Measurements from ENCODE around the gene TNFRSF12A. TPM values are rescaled to one million over a fixed set of nuclear protein-coding genes. Genes with fewer than 3 reads are reported as not detected.
A peak's percentile ranks its signal among the peaks of the same experiment; 100 is the strongest.

TNFRSF12A gene
- total and polyA plus RNA-seq, 9 of the 15 experiments (the other 6 are each of a cell fraction or from before 2014, with no cell fraction given), result 0.41 to 61.8 (median 26.5) TPM

DNA sequence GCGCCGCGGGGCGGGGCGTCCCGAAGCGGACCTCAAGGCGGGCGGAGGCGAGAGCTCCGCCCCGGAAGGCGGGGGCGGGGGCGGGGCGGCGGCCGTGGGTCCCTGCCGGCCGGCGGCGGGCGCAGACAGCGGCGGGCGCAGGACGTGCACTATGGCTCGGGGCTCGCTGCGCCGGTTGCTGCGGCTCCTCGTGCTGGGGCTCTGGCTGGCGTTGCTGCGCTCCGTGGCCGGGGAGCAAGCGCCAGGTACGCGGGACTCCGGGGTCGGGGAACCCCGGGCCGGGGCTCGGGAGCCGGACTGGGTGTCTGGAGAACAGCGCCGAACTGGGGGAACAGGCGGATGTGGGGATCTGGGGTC lies at the start of gene TNFRSF12A (continued):
- TF ChIP-seq, protein P1, sequence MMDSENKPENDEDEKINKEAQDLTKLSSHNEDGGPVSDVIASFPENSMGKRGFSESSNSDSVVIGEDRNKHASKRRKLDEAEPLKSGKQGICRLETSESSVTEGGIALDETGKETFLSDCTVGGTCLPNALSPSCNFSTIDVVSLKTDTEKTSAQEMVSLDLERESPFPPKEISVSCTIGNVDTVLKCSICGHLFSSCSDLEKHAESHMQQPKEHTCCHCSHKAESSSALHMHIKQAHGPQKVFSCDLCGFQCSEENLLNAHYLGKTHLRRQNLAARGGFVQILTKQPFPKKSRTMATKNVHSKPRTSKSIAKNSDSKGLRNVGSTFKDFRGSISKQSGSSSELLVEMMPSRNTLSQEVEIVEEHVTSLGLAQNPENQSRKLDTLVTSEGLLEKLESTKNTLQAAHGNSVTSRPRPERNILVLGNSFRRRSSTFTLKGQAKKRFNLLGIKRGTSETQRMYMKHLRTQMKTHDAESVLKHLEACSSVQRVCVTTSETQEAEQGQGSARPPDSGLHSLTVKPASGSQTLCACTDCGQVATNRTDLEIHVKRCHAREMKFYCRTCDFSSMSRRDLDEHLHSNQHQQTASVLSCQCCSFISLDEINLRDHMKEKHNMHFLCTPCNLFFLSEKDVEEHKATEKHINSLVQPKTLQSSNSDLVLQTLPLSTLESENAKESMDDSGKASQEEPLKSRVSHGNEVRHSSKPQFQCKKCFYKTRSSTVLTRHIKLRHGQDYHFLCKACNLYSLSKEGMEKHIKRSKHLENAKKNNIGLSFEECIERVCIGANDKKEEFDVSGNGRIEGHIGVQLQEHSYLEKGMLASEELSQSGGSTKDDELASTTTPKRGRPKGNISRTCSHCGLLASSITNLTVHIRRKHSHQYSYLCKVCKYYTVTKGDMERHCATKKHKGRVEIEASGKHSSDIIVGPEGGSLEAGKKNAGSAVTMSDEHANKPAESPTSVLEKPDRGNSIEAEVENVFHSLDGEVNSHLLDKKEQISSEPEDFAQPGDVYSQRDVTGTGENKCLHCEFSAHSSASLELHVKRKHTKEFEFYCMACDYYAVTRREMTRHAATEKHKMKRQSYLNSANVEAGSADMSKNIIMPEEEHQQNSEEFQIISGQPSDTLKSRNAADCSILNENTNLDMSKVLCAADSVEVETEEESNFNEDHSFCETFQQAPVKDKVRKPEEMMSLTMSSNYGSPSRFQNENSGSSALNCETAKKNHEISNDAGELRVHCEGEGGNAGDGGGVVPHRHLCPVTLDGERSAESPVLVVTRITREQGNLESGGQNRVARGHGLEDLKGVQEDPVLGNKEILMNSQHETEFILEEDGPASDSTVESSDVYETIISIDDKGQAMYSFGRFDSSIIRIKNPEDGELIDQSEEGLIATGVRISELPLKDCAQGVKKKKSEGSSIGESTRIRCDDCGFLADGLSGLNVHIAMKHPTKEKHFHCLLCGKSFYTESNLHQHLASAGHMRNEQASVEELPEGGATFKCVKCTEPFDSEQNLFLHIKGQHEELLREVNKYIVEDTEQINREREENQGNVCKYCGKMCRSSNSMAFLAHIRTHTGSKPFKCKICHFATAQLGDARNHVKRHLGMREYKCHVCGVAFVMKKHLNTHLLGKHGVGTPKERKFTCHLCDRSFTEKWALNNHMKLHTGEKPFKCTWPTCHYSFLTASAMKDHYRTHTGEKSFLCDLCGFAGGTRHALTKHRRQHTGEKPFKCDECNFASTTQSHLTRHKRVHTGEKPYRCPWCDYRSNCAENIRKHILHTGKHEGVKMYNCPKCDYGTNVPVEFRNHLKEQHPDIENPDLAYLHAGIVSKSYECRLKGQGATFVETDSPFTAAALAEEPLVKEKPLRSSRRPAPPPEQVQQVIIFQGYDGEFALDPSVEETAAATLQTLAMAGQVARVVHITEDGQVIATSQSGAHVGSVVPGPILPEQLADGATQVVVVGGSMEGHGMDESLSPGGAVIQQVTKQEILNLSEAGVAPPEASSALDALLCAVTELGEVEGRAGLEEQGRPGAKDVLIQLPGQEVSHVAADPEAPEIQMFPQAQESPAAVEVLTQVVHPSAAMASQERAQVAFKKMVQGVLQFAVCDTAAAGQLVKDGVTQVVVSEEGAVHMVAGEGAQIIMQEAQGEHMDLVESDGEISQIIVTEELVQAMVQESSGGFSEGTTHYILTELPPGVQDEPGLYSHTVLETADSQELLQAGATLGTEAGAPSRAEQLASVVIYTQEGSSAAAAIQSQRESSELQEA (IDR thresholded peaks at IDR 0.05; ENCODE audit: low read depth), result no peak
- TF ChIP-seq NR1H2 (CRISPR knock-in tag; IDR thresholded peaks at IDR 0.05), result no peak
- TF ChIP-seq MTA2 (IDR thresholded peaks at IDR 0.05; ENCODE audit: low read depth), result no peak
- TF ChIP-seq MBD2 (IDR thresholded peaks at IDR 0.05; ENCODE audit: borderline replicate concordance, low read depth), result no peak
- TF ChIP-seq BRF1 (IDR thresholded peaks at IDR 0.05; ENCODE audit: borderline replicate concordance, extremely low read depth, insufficient read length), result no peak
- TF ChIP-seq, protein P2, sequence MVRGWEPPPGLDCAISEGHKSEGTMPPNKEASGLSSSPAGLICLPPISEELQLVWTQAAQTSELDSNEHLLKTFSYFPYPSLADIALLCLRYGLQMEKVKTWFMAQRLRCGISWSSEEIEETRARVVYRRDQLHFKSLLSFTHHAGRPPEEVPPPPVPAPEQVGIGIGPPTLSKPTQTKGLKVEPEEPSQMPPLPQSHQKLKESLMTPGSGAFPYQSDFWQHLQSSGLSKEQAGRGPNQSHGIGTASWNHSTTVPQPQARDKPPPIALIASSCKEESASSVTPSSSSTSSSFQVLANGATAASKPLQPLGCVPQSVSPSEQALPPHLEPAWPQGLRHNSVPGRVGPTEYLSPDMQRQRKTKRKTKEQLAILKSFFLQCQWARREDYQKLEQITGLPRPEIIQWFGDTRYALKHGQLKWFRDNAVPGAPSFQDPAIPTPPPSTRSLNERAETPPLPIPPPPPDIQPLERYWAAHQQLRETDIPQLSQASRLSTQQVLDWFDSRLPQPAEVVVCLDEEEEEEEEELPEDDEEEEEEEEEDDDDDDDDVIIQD (CRISPR knock-in tag; IDR thresholded peaks at IDR 0.05), result no peak
- TF ChIP-seq KLF10 (CRISPR knock-in tag; IDR thresholded peaks at IDR 0.05), result no peak
- no peak for TF ChIP-seq ZNF239 (CRISPR knock-in tag; IDR thresholded peaks at IDR 0.05)
- no peak for TF ChIP-seq ZNF347 (CRISPR knock-in tag; IDR thresholded peaks at IDR 0.05; ENCODE audit: low read depth)
- no peak for TF ChIP-seq FOS (IDR thresholded peaks at IDR 0.05; ENCODE audit: extremely low read depth, insufficient read length)
- no peak for TF ChIP-seq SMARCE1 (IDR thresholded peaks at IDR 0.05)
- TF ChIP-seq TAL1 (IDR thresholded peaks at IDR 0.05), result no peak
- TF ChIP-seq ZSCAN32 (CRISPR knock-in tag; IDR thresholded peaks at IDR 0.05), result no peak
- TF ChIP-seq ZNF316 (IDR thresholded peaks at IDR 0.05), result no peak
- TF ChIP-seq, protein P3, sequence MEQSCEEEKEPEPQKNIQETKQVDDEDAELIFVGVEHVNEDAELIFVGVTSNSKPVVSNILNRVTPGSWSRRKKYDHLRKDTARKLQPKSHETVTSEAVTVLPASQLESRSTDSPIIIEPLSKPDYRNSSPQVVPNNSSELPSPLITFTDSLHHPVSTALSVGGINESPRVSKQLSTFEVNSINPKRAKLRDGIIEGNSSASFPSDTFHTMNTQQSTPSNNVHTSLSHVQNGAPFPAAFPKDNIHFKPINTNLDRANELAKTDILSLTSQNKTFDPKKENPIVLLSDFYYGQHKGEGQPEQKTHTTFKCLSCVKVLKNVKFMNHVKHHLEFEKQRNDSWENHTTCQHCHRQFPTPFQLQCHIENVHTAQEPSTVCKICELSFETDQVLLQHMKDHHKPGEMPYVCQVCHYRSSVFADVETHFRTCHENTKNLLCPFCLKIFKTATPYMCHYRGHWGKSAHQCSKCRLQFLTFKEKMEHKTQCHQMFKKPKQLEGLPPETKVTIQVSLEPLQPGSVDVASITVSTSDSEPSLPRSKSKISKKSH (CRISPR knock-in tag; IDR thresholded peaks at IDR 0.05), result no peak
- no peak for TF ChIP-seq CBX3 (IDR thresholded peaks at IDR 0.05; ENCODE audit: borderline replicate concordance in 1 of 2, low read length in 2 of 2)
- TF ChIP-seq, protein P4, sequence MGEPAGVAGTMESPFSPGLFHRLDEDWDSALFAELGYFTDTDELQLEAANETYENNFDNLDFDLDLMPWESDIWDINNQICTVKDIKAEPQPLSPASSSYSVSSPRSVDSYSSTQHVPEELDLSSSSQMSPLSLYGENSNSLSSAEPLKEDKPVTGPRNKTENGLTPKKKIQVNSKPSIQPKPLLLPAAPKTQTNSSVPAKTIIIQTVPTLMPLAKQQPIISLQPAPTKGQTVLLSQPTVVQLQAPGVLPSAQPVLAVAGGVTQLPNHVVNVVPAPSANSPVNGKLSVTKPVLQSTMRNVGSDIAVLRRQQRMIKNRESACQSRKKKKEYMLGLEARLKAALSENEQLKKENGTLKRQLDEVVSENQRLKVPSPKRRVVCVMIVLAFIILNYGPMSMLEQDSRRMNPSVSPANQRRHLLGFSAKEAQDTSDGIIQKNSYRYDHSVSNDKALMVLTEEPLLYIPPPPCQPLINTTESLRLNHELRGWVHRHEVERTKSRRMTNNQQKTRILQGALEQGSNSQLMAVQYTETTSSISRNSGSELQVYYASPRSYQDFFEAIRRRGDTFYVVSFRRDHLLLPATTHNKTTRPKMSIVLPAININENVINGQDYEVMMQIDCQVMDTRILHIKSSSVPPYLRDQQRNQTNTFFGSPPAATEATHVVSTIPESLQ (CRISPR knock-in tag; IDR thresholded peaks at IDR 0.05), result no peak
- peak; percentile 74 for TF ChIP-seq PCBP1 (IDR thresholded peaks at IDR 0.05; ENCODE audit: low read depth, low read length, poor library complexity, severe bottlenecking)

Data from K562 (cell line).